SIG-M5 (cell line): ENCODE data around the gene ADAMTSL1.

Source experiments
- DNase-seq: peaks from one replicate; lab custom pipeline; 2025; lab: John Stamatoyannopoulos, UW

Gene ADAMTSL1

DNA sequence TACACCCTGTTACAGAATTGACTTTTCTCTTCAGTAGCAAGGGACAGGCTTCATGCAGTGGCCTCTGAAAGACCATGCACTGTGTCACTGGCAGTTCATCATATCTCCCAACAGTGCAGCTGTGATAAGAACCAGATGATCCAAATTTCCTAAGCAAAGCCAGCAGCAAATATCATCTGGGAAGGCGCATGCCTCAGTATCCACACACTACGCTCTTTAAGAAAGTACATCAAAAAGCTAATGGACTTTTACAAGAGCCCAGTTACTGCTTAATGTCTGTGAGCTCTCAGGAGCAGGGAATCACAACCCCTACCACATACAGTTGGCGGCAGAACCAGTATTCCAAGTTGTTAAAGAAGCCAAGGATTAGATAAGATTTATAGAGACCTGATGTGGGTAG, 25.1 kb downstream of the ADAMTSL1 start:
- no peak for DNase-seq

DNA sequence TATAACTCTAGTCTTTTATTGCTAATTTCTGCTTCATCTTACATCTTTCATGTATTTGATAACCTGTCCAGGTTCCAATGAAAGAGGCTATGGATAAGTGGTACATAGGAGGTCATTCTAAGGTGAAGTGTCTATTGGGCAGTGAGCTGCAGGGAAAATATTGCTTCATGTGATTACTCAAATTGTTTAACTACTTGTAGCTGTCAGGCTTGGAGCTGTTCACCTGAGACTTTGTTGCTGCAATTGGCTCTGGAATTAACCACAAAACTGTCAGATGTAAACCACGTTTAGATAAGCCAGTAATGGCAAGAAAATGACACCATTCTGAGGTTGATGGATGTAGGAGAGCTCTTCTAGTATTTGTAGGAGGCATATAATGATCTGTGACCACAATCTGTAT, 26.0 kb downstream of the ADAMTSL1 start:
- no peak for DNase-seq

DNA sequence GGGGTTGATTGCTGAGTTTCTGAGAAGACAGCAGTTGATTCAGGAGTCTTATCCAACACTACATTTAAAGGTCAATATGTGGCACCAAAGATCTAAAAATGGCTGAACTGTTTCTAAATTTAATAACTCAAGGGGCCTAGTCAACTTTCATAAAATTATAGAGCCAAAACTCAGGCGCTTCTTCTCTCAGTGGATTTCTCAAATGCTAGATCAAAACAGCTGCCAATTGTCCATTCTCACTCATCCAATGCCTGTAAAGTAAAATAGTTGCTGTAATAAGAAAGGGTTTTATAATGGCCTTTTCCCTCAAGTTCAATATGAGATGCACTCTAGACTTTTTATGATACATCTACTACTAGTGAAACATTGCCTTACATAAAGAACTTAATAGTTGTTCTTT, 26.5 kb downstream of the ADAMTSL1 start:
- DNase-seq = no peak

DNA sequence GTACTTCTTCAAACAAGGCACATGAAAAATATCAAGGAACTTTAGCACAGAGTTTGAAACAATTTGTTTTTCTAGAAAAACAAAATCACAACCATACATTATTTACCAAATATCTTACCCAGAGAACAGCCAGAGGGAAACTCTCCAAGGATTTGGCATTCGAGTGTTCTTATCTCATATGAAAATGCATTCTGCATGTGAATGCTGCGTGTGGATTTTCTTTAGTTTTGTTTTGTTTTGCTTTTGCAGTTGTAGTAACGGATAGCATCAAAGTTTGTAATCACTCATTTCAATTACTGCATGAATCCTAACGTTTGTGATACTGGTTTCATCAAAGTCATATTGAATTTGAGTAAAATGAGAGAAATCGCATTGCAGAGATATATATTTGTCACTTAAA, 28.0 kb downstream of the ADAMTSL1 start:
- DNase-seq = no peak

DNA sequence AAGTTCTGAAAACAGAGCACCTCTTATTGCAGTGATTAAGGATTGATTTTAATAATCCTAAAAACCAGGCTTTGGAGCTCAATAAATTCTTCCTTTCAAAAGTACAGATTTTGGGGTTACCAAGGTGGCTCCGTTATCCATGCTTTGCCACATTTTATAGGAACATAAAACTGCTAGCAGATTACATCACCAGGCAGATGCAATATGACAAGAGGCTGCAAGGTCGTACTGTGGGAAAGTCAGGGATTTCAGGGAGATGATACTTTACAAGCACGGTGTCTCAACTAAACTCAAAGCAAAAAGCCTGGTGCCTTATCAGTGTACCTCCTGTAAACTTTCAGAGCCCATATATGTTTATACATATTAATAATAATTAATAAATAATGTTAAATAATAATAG, 28.6 kb downstream of the ADAMTSL1 start:
- no peak for DNase-seq

DNA sequence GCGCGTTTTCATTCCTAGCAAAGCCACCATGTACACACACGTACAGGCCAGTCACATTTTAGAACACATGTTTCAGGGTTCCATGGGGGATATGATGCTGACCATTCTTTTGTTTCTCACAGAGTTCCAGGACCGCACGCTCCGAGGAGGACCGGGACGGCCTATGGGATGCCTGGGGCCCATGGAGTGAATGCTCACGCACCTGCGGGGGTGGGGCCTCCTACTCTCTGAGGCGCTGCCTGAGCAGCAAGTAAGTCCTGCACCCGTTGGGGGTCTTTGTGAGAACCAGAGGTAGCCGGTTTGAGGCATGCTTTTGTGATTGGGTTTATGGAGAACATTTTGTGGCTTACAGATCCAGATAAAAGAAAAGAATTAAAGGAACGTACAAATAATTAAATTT, 30.8 kb downstream of the ADAMTSL1 start:
- no peak for DNase-seq

DNA sequence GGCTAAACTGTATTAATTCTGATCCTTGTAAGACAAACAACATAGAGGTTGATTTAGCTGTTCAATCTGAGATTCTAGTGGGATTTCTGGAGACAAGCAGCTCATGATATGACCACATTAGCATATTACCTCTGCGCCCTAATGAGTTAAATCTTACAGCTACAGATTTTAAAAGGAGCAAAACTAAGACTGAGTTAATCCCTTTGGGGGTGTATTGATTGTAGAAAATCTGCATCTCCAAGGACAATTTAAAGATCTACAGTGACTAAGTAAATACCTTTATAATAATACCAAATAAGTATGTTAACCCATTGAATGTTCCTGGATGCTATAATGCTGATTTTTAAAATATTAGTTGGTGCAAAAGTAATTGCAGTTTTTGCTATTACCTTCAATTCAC, 33.2 kb downstream of the ADAMTSL1 start:
- no peak for DNase-seq

DNA sequence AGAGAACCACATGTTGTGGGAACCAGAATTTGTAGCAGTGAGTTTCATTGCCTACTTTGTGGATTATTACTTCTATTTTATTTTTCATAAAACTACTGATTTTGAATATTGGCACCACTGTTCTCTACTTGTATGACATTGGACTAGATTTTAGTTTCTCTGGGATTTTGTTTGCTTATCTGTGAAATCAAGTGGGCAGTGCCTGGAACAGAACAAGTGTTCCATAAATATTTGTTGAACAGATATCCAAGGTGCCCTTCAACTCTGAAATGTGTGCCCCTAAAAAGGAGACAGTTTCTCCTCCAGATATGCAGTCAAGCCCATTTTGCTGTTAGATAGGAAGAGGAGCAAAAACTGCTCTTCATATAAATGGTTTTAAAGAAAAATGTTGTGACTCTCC, 42.6 kb downstream of the ADAMTSL1 start:
- DNase-seq = no peak

DNA sequence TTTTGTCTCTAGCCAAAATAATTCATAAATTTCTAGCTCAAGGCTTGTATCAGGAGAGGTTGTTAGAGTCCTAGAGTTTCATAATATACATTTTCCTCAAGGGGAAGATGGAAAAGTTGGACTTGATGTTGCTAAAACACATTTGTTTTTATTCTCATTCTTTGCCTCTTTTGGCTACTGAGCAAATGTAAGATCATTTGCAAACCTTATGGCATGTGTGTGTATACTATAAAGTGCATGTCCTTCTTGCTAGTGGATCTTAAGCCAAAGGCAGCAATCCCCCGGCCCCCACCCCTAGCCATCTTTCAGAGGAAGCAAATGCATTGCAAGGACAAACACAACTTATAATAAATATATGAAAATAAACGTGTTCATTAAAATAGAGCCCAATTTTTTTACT, 43.0 kb downstream of the ADAMTSL1 start:
- DNase-seq = no peak

DNA sequence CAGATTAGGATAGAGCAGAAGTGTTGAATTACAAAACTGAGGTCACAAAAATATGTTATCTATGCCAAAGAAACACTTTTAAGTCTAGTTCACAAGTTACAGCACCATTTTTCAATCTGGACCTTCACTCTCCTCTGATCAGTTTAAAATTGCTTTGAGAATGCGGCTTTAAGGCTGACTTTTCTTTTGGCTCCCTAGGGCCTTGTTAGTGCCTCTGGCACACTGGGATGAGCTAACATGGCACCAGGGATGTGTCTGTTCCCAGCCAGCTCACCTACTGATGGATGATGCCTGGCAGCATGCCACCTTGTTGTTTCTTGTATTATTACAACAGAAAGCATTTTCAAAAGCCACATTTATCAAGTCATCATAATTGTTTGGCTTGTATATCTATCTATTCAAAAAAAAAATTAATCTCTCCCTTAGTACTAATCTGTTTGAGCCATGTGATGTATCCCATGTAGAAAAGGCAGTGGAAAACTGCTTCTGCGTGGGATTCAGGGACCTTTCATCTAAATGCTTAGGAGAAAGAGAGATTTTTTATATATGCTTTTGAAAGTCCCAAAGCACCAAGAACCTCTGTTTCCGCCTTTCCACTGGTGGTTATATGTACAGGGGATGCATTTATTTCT, 46.6 kb downstream of the ADAMTSL1 start:
- no peak for DNase-seq

DNA sequence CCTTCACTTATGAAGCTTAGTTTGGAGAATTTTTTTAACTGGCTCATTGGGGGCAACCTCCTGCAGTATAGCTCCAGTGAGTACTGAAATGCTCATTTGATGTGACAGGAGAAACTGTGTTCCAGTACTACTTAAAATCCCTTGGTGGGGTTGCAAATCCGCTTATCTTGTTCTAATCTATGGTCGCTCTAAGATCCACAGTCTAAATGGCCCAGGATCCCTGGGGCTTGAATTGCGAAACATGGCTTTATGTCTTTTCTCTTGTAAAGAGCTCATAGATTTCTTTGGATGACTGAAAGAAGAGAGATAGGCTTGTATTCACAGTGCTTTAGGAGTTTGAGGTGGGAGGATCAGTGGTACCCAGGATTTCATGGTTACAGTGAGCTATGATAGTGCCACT, 52.7 kb downstream of the ADAMTSL1 start:
- no peak for DNase-seq

DNA sequence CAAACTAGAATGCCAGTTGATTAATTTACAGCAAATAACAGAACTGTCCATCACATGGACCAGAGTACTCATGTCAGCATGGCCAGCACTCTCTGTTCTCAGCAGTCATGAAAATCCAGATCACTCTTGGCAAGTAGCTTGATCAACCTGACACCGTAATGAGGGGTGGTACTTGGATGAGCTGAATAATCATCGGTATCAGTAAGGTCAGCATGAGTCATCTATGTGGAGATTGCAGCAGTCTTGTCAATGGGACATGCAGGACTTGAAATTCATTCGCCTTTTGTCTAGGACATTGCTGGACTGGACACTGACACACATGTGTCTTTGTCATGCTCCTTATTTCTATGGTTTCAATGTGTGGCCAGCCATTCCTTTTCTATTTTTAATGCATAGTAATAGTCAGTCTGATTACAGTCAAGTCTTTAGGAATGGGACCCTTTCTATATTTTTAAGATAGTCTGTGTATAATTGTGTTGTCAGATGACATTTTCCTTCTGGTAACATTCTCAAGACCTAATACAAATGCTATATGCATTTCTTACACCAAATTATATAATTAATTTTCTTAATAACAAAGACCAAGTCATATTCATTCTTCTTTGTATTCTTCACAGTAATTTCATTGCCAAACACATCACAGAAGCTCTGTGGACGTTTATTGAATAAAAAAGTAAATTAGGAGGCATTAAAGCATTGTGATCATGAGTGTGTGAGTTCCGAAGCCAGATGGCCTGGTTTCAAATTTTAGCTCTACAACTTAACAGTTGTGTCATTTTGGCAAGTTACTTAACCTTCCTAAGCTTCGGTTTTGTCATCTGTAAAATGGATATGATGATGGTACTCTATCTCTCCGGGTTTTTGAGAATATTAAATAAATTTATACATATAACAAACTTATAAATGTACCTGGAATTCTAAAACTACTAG, 57.4 kb downstream of the ADAMTSL1 start:
- no peak for DNase-seq

DNA sequence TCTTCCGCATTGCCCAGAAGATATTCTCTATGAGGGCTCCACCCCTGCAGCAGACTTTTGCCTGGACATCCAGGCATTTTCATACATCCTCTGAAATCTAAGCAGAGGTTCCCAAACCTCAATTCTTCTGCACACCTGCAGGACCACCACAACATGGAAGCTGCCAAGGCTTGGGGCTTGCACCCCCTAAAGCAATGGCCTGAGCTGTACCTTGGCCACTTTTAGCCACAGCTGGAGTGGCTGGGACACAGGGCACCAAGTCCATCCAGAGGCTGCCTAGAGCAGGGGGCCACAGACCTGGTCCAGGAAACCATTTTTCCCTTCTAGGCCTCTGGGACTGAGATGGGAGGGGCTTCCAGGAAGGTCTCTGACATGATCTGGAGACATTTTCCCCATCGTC, 60.7 kb downstream of the ADAMTSL1 start:
- DNase-seq = no peak

DNA sequence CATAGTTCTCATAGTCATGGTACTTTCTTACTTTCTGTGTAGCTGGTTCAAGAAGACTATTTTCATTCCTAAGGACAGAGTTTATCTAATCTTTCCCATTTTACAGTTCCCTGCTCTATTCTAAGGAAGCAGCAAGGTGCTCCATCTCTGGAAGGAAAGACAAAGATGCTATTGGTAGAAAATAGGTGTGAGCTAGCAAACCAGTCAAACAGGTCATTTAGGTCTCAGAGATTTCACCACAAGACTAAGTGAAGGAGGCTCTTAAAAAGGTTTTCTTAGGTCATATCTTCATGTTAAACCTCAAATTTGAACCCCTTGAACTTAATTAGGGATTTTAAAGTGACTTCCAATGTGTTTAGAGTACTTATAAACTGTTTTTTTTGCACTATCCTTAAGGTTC, 62.6 kb downstream of the ADAMTSL1 start:
- no peak for DNase-seq

DNA sequence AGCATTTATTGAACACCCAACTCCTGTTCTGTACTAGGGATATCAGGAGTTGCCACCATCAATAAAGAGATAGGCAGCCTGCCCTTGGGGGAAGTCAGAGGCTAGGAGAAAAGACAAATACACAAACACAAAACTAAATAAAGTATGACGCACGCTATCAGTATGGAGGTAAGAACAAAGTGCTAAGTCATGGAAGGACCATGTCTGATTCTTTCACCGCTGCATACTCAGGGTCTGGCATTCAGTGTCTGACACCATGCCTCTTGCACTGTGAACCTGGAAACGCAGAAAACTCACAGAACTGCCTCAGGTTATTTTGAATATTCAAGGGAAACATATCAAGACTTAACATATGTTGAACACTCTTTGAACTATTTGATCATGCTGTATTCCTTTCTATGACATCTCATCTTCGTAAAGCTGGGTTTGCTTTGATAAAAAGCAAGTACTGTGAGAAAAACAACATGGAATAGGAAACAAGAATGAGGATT, 65.3 kb downstream of the ADAMTSL1 start:
- DNase-seq = no peak

DNA sequence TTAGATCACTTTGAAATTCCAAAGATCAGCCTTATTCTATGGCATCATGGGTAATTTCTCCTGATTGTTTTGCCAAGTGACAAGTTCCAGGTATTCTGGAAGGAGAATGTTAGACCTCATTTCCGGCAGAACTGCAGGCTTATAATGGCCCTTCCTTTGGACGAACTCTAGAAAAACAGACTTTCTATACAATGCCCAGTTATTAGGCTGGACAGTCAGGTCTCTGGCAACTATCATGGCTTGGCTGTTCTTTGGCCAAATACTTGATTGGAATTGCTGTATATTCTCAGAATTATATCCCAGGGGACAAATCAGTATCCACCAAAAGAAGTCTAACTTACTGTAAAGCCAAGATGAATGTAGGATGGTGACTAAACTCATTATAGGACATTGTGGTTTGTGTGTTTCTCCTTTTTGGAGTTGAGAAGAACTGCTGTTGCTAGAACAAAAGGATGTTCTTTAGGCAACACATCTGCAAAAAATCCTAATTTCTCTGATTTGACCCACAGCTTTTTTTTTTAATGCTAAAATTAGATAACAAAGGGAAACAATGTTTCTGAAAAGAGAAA, 69.0 kb downstream of the ADAMTSL1 start:
- no peak for DNase-seq

DNA sequence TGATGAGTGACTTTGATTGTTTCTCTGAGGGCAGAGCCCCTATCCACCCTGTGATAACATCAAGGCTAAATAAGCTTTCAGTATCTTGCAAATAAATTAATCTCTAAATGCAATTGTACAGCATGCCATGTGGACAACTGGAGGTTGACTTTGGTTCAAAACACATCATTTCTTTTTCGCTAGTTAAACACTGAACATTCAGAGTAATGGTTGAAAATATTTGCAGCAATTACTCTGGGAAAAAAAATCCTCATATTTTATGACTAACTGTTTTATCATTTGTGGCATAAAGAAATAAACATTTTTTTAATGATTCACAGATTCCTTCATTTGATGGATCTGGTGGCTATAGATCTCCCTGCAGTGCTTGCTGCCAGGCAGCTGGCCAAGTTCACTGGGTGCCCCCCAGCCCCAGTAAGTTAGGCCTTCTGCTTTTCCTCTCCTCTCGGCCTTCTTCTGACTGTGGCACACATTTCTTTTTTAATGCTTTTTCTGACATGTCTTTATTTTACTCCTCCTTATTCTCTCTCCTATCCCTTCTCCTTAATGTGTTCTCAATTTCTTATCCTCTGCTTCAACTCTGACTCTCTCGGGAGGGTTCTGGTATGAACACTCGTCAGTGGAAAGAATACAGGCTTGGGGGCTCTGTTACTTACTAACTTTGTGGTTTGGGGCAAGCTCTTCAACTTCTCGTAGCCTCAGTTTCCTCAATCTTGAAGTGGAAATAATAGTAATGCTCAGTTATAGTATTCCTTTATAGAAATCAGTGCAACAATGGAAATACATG, 69.6 kb downstream of the ADAMTSL1 start:
- no peak for DNase-seq

DNA sequence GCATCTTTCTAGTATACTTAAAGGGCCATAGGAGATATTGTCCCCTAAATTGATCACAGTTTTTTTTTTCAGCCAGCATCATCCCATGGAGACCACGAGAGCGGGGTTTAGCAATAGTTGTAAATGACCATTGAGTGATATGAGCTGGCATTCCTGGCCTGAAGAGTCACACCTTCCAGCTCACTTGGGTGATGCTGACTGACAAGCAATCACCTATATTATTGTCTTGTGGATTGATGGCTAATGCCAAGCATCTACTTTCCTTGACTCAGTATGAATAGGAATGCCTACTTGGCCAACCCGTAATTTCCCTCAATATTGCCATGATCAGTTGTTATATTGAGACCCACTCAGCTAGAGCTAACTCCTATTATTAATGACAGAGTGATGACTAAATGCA, 70.5 kb downstream of the ADAMTSL1 start:
- no peak for DNase-seq

DNA sequence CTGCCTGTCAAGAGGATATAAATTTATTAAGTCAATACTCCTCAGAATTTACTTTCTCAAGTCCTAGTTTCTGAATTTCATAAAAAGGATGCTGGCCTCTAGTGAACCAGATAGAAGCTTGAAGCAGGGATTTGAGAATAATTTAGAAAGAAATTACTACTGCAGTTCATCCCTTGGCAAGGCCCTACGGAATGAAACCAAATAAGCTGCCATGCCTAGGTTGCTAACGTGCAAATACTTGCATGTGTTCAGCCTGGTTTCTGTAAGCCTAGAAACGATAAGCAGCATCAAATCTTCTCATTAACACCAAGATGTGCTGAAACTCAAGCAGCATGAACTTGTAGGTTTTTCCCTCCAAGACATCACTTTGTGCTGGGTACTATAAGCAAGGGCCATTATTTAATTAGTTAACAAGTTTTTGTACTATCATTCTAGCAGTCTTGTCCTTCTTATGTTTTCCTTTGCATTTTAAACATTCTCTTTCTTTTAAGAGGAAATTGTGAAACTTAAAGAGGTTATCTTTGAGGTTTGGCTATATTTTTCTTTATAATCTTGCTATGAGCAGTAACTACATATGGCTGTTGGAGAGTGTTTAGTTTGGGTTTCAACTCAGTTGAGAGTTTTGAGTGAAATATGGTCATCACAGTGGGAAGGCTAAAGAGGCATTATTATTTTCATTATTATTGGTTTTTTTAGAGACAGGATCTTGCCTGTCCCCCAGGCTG, 71.8 kb downstream of the ADAMTSL1 start:
- no peak for DNase-seq

DNA sequence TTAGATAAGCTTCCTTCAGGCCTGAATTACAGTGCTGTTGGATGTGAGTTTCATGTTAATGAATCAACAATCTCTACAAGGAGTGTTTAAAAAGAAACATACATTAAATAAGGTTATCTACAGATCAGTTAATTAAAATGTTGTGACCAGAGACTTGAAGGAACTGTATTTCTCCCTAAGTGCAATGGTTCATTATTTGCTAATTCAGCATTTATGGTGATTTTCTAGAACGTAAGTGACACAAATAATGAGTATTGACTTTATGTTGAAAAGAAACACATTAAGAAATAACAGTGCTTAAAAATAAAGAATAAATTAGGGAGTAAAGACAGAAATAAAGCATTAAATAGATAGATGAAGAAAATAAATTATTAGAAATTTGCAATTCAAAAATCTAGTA, 74.5 kb downstream of the ADAMTSL1 start:
- no peak for DNase-seq

DNA sequence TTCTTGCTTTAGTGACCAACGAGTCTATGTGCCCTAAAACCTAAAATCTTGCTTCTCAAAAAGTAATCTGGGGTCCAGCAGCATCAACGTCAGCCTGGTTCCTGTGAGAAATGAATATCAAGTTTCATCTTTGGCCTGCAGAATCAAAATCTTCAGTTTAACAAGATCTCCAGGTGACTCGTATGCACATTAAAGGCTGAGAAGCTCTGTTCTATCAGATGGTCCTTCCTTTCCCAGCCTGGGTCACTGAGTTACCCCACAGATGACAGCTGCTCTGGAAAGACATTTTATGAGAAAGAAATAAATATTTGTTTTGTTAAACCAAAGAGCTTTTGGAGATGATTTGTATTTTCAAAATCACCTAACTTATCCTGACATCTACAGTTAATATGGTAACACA, 75.8 kb downstream of the ADAMTSL1 start:
- no peak for DNase-seq

DNA sequence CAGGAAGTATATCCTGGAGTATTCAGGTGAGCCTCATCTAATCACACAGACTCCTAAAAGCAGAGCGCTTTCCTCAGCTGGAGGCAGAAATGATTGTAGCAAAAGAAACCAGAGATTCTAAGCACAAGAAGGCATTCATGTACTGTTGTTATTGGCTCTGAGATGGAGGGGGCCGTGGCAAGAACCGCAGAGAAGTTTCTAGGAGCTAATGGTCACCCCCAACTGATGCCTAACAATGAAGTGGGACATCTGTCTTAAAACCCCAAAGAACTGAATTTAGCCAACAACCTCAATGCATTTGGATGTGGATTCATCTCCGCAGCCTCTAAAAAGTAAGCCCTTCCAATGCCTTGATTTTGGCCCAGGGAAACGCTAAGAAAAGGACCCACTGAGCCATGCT, 76.3 kb downstream of the ADAMTSL1 start:
- no peak for DNase-seq
